Transverse colon (tissue), 1 donor: ENCODE results near the gene MVP.

Source experiments
- EP300 ChIP-seq: sonication (generic); formaldehyde crosslinking; IDR thresholded peaks from one replicate; pipeline ENCODE4 v1.6.1; 2017; ENCODE audit warnings: antibody characterized with exemption, low read depth
- POLR2A ChIP-seq: fragments of 450-650 bp; IDR thresholded peaks from one replicate; pipeline ENCODE4 v1.6.1; 2016; ENCODE audit warnings: antibody characterized with exemption, mild to moderate bottlenecking, moderate library complexity

- TF ChIP-seq EP300 (no peak), POLR2A (no peak)
Observed at GRCh38 chr16:29878172-29878571, 57.9 kb downstream of the MVP start.
